ENCODE measurements around the gene LCK. TPM values are rescaled to one million over a fixed set of nuclear protein-coding genes. Genes with fewer than 3 reads are reported as not detected.

Gene LCK
- total and polyA plus RNA-seq, 2 of the 8 experiments (the other 6 are each of a cell fraction or from before 2014, with no cell fraction given): 75.3 to 122 TPM

- peaks cover 3% of the 10 kb centered on the region; the same call in 1 of the 2 replicates for H3K79me1 ChIP-seq (ENCODE audit: low read depth, low read length)
- no peak overlapping the region for H2BK20ac ChIP-seq (ENCODE audit: low read length)
- CTCF ChIA-PET (ENCODE audit: partially characterized antibody): interaction anchor here (0.7 to 6.7 kb wide), 24 partner anchors 10 to 789 kb away, joined by 3 to 57 read pairs (median 4); partner anchors contain the start of genes FAM167B and LCK
- WGBS, 2 experiments (ENCODE audit: extremely low coverage in 1 of 2, insufficient coverage in 1 of 2, insufficient read length in 1 of 2, insufficient replicate concordance in 2 of 2, low coverage in 1 of 2, low lambda C conversion rate in 2 of 2, missing lambda C conversion rate in 1 of 2): 90% methylated on average over 3 of the region's 3 CpGs; no CpG with 5 or more reads in 1 of the 2 experiments
- no peak overlapping the region for H3K4me2 ChIP-seq (ENCODE audit: insufficient read depth in 1 of 2, low read depth in 2 of 2, low read length in 2 of 2)
- H3K27ac ChIP-seq (ENCODE audit: low read depth, low read length): no peak overlapping the region
- no peak overlapping the region for H3K56ac ChIP-seq (replicated peaks; ENCODE audit: insufficient read length, low read depth, low read length)
- no peaks in the 10 kb centered on the region for H3K9me3 ChIP-seq (ENCODE audit: insufficient read depth in 2 of 2, low read depth in 1 of 2, low read length in 1 of 2)
- no peak overlapping the region for H4K5ac ChIP-seq (ENCODE audit: insufficient read length, low read depth, low read length)
- H3K18ac ChIP-seq (ENCODE audit: extremely low read depth, low read length): no peak overlapping the region
- no peaks in the 10 kb centered on the region for H3K23me2 ChIP-seq (ENCODE audit: low read depth, low read length)
- no peak overlapping the region for H2AFZ ChIP-seq (ENCODE audit: low read length)
- no peak for DNase-seq (ENCODE audit: low read depth in 1 of 2, low spot score in 2 of 2)
- TF ChIP-seq MAX (IDR thresholded peaks at IDR 0.05): no peak
- TF ChIP-seq CHD2 (IDR thresholded peaks at IDR 0.05; ENCODE audit: low read length): no peak
- TF ChIP-seq SAP30 (IDR thresholded peaks at IDR 0.05; ENCODE audit: insufficient read depth, insufficient replicate concordance, low read length): no peak
- TF ChIP-seq EZH2 (IDR thresholded peaks at IDR 0.05; ENCODE audit: low read depth, low read length, severe bottlenecking): no peak
- no peak for TF ChIP-seq CBX8 (IDR thresholded peaks at IDR 0.05; ENCODE audit: borderline replicate concordance, low read depth, low read length)
- no peak for TF ChIP-seq RAD21 (IDR thresholded peaks at IDR 0.05 in 1 of 2, conservative IDR thresholded peaks at IDR 0.05 in 1 of 2; ENCODE audit: low read depth in 2 of 2, low read length in 2 of 2)
- TF ChIP-seq TCF12 (IDR thresholded peaks at IDR 0.05; ENCODE audit: low read depth, low read length): no peak
- TF ChIP-seq ATF2 (IDR thresholded peaks at IDR 0.05; ENCODE audit: low read length): no peak
- TF ChIP-seq KDM1A (IDR thresholded peaks at IDR 0.05; ENCODE audit: borderline replicate concordance, low read length): no peak
- no peak for TF ChIP-seq GTF2F1 (IDR thresholded peaks at IDR 0.05; ENCODE audit: borderline replicate concordance, low read depth, low read length)
- H2AK5ac ChIP-seq (ENCODE audit: low read depth, low read length): no peak overlapping the region
- H3K14ac ChIP-seq (ENCODE audit: insufficient read length): no peak overlapping the region
- H3K9ac ChIP-seq (replicated peaks in 1 of 4; ENCODE audit: extremely low read depth in 1 of 4, low read depth in 3 of 4, low read length in 3 of 4): no peak overlapping the region
- H3K4ac ChIP-seq (replicated peaks; ENCODE audit: insufficient read length, low read depth, low read length): no peak overlapping the region
- no peaks in the 10 kb centered on the region for H3K4me1 ChIP-seq (replicated peaks in 1 of 4; ENCODE audit: control insufficient read depth in 3 of 4, insufficient read depth in 4 of 4, low read length in 3 of 4)
- peaks cover 0 to 9% of the 10 kb centered on the region in 2 experiments; a peak in 2 of 4 replicates for H3K79me2 ChIP-seq (ENCODE audit: control insufficient read depth in 1 of 2, insufficient read depth in 2 of 2, low read length in 2 of 2)
- no peak overlapping the region for H2BK15ac ChIP-seq (ENCODE audit: low read length)
- peaks cover 0 to 5% of the 10 kb centered on the region in 2 experiments for H4K20me1 ChIP-seq (replicated peaks in 1 of 2; ENCODE audit: control insufficient read depth in 1 of 2, insufficient read depth in 2 of 2, low read length in 2 of 2)
- H3K36me3 ChIP-seq (ENCODE audit: control insufficient read depth in 2 of 4, insufficient read depth in 4 of 4, low read length in 3 of 4): peaks cover 0 to 20% (median 10%) of the 10 kb centered on the region in 4 experiments; a peak in 4 of 8 replicates
- H4K91ac ChIP-seq (replicated peaks; ENCODE audit: insufficient read length, low read length): no peak overlapping the region
- POLR2A ChIA-PET (ENCODE audit: partially characterized antibody): interaction anchor here (0.6 to 3.5 kb wide), 13 partner anchors 14 to 180 kb away, joined by 3 to 14 read pairs (median 4); partner anchors contain the start of genes MARCKSL1 and TXLNA
- H2BK120ac ChIP-seq (replicated peaks; ENCODE audit: low read depth, low read length): no peak overlapping the region
- H3K27me3 ChIP-seq (replicated peaks in 1 of 4; ENCODE audit: control insufficient read depth in 3 of 4, extremely low read depth in 1 of 4, insufficient read depth in 3 of 4, low read length in 3 of 4): no peaks in the 10 kb centered on the region
- no peak overlapping the region for H3K4me3 ChIP-seq (ENCODE audit: extremely low read depth in 1 of 4, insufficient read depth in 2 of 4, low read depth in 3 of 4, low read length in 4 of 4)
- H2BK5ac ChIP-seq (ENCODE audit: low read depth, low read length): no peak overlapping the region
- H2BK12ac ChIP-seq (ENCODE audit: low read depth, low read length): no peak overlapping the region
- no peak for FAIRE-seq
- H3K23ac ChIP-seq (ENCODE audit: insufficient read length): no peak overlapping the region
- no peak overlapping the region for H4K8ac ChIP-seq (ENCODE audit: extremely low read depth, insufficient read depth, low read length)
Measured at GRCh38 chr1:32316903-32317277, 65.8 kb downstream of the LCK start.
